ENCODE data around the gene PAX5.

PAX5 gene

DNA sequence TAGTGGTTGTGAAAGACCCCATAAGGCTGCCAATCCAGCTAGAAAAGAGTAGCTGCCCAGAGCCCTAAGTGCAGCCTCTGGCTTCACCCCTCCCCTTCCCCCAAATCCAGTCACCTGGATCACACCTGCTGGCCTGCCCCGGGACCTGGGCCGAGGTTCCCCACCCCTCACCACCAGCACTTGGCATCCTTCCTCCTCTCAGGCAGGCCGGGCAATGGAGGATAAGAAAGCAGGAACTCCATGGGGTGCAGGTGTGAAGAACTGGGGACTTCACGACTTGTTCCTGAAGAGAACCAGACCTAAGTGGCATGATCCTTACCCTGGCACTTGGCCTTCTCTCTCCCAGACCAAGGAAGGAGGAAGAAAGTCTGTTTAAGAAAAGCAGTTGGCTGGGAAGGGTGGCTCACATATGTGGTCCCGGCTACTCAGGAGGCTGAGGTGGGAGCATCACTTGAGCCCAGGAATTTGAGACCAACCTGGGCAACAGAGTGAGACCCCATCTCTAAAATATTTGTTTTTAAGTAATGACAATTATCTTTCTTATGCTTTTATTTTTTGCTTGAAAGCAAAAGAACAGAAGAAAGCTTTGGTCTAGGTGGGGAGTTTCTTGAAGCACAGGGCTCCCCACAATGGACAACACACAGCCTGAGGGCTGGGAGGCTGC is 131.1 kb downstream of the PAX5 start:
- TF ChIP-seq SIN3A (IDR thresholded peaks at IDR 0.05; ENCODE audit: borderline replicate concordance, insufficient read depth, low read length) (no peak), POLR2AphosphoS5 (IDR thresholded peaks at IDR 0.05; ENCODE audit: low read depth, low read length) (no peak), TAF1 (IDR thresholded peaks at IDR 0.05; ENCODE audit: borderline replicate concordance, insufficient read depth, low read length) (no peak), FOXP2 (optimal IDR thresholded peaks at IDR 0.05; ENCODE audit: borderline replicate concordance, extremely low read depth, extremely low read length, insufficient read depth) (no peak)
- TF ChIP-seq, protein P1, sequence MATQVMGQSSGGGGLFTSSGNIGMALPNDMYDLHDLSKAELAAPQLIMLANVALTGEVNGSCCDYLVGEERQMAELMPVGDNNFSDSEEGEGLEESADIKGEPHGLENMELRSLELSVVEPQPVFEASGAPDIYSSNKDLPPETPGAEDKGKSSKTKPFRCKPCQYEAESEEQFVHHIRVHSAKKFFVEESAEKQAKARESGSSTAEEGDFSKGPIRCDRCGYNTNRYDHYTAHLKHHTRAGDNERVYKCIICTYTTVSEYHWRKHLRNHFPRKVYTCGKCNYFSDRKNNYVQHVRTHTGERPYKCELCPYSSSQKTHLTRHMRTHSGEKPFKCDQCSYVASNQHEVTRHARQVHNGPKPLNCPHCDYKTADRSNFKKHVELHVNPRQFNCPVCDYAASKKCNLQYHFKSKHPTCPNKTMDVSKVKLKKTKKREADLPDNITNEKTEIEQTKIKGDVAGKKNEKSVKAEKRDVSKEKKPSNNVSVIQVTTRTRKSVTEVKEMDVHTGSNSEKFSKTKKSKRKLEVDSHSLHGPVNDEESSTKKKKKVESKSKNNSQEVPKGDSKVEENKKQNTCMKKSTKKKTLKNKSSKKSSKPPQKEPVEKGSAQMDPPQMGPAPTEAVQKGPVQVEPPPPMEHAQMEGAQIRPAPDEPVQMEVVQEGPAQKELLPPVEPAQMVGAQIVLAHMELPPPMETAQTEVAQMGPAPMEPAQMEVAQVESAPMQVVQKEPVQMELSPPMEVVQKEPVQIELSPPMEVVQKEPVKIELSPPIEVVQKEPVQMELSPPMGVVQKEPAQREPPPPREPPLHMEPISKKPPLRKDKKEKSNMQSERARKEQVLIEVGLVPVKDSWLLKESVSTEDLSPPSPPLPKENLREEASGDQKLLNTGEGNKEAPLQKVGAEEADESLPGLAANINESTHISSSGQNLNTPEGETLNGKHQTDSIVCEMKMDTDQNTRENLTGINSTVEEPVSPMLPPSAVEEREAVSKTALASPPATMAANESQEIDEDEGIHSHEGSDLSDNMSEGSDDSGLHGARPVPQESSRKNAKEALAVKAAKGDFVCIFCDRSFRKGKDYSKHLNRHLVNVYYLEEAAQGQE (IDR thresholded peaks at IDR 0.05; ENCODE audit: insufficient read depth in 1 of 2, low read depth in 2 of 2, low read length in 2 of 2) = no peak

DNA sequence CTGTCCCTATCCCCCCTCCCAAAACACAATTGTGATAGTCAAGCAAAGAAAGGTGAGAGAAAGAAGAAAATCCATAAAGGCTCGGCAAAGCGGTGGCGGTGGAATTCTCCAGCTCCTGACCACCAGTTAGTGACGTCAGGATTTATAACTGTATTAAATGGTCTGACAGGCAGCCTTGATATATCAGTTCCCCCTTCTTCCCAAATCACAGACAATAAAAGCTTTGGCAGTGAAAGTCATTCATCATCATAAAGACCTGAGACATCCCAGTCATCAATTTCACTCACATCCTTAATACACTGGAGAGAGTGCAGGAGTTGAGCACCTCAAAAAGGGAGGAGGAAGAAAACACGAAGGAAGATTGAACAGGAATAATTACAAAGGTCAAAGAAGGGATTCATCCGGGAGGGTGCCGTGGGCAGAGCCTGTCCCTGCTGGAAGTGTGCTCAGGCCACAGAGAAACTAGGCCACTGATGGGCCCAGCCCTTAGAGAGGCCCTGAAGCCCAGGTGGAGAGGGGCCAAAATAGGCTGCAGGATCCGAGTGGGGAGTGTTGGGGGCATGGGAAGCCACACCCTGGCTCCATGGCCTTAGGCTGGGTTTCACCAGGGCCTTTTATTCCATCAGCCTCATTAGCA is 131.9 kb downstream of the PAX5 start:
- TF ChIP-seq, protein P1 (IDR thresholded peaks at IDR 0.05; ENCODE audit: insufficient read depth in 1 of 2, low read depth in 2 of 2, low read length in 2 of 2) = no peak
- TF ChIP-seq TAF1 (IDR thresholded peaks at IDR 0.05; ENCODE audit: borderline replicate concordance, insufficient read depth, low read length) = no peak
- no peak for TF ChIP-seq POLR2AphosphoS5 (IDR thresholded peaks at IDR 0.05; ENCODE audit: low read depth, low read length)
- no peak for TF ChIP-seq SIN3A (IDR thresholded peaks at IDR 0.05; ENCODE audit: borderline replicate concordance, insufficient read depth, low read length)
- TF ChIP-seq FOXP2 (optimal IDR thresholded peaks at IDR 0.05; ENCODE audit: borderline replicate concordance, extremely low read depth, extremely low read length, insufficient read depth) = no peak

DNA sequence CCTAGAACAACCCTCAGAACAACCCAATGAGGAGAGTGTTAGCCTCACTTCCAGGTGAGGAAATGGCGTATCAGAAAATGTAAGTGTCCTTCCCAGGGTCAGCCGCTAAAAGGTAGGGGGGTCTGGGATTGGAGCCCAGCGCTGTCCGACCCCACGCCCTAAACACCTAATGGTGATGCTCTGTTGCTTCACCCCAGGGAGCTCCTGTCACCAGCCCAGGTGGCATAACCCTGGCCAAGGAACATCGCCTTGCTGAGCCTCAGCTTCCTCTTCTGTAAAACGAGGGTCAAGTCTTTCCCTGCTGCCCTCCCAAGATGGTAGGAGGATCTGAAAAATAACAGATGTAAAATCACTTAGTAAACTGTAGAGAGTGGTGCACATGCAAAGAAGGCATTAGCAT is 132.5 kb downstream of the PAX5 start:
- TF ChIP-seq TAF1 (IDR thresholded peaks at IDR 0.05; ENCODE audit: borderline replicate concordance, insufficient read depth, low read length) (no peak), FOXP2 (optimal IDR thresholded peaks at IDR 0.05; ENCODE audit: borderline replicate concordance, extremely low read depth, extremely low read length, insufficient read depth) (no peak), SIN3A (IDR thresholded peaks at IDR 0.05; ENCODE audit: borderline replicate concordance, insufficient read depth, low read length) (no peak), POLR2AphosphoS5 (IDR thresholded peaks at IDR 0.05; ENCODE audit: low read depth, low read length) (no peak)
- TF ChIP-seq, protein P1 (IDR thresholded peaks at IDR 0.05; ENCODE audit: insufficient read depth in 1 of 2, low read depth in 2 of 2, low read length in 2 of 2) = no peak

DNA sequence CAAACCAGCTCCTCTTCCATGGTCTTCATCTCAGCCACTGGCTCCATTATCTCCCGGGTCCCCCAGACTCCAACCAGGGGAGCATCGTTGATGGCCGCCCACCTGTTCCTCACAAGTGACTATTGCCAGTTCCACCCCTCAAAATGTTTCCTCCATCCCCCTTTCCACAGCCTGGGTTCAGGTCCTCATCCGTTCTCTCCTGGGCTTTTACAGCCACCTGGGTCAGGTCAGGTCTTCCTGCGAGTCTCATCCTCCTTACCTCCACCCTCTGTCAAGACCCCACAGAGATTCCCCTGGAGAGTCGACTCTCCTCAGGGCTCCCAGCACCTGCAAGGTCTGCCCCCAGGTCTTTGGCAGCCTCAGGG is 133.2 kb downstream of the PAX5 start:
- TF ChIP-seq POLR2AphosphoS5 (IDR thresholded peaks at IDR 0.05; ENCODE audit: low read depth, low read length) (no peak), SIN3A (IDR thresholded peaks at IDR 0.05; ENCODE audit: borderline replicate concordance, insufficient read depth, low read length) (no peak), TAF1 (IDR thresholded peaks at IDR 0.05; ENCODE audit: borderline replicate concordance, insufficient read depth, low read length) (no peak), FOXP2 (optimal IDR thresholded peaks at IDR 0.05; ENCODE audit: borderline replicate concordance, extremely low read depth, extremely low read length, insufficient read depth) (no peak)
- TF ChIP-seq, protein P1 (IDR thresholded peaks at IDR 0.05; ENCODE audit: insufficient read depth in 1 of 2, low read depth in 2 of 2, low read length in 2 of 2) = no peak

All from PFSK-1 (cell line).